ENCODE data around the gene ATP2C2.

GRCh38 chr16:84390131-84390785 lies 21.9 kb downstream of the ATP2C2 start:
- no peak for TF ChIP-seq CTCF (IDR thresholded peaks at IDR 0.05 in 2 of 3, conservative IDR thresholded peaks at IDR 0.05 in 1 of 3; ENCODE audit: borderline replicate concordance in 1 of 3, insufficient read depth in 1 of 3, low read depth in 2 of 3, low read length in 2 of 3)
- TF ChIP-seq ZNF274 (IDR thresholded peaks at IDR 0.05; ENCODE audit: low read depth, low read length), result no peak
- no peak for TF ChIP-seq ZBTB33 (IDR thresholded peaks at IDR 0.05; ENCODE audit: extremely low read depth, insufficient replicate concordance, low read length)
- no peak for TF ChIP-seq ATF3 (IDR thresholded peaks at IDR 0.05)
- TF ChIP-seq REST (IDR thresholded peaks at IDR 0.05; ENCODE audit: low read depth), result no peak
- no peak for TF ChIP-seq SIN3A (IDR thresholded peaks at IDR 0.05; ENCODE audit: low read depth)
- TF ChIP-seq CEBPB (IDR thresholded peaks at IDR 0.05; ENCODE audit: low read depth), result no peak
- no peak for TF ChIP-seq EZH2 (IDR thresholded peaks at IDR 0.05)
- TF ChIP-seq TCF7L2 (IDR thresholded peaks at IDR 0.05; ENCODE audit: borderline replicate concordance, extremely low read depth, insufficient read depth, insufficient read length), result no peak
- TF ChIP-seq POLR2A (IDR thresholded peaks at IDR 0.05; ENCODE audit: borderline replicate concordance, extremely low read depth, insufficient read depth, insufficient read length), result no peak

All from HCT116 (cell line).